22Rv1 (cell line): ENCODE results near the gene KRT75.

Source experiments
- H3K27ac ChIP-seq: fragments of 450-650 bp; 2 replicates; pipeline ENCODE4 v1.5.1; 2017
- ZFX ChIP-seq: fragments of 450-650 bp; IDR thresholded peaks from 2 replicates; pipeline ENCODE4 v1.6.1; 2017; ENCODE audit warnings: antibody characterized with exemption, borderline replicate concordance
- TF ChIP-seq, protein P1 (sequence below): fragments of 450-650 bp; IDR thresholded peaks from 2 replicates; pipeline ENCODE4 v1.5.1; 2017; ENCODE audit warnings: mild to moderate bottlenecking

KRT75 gene

DNA sequence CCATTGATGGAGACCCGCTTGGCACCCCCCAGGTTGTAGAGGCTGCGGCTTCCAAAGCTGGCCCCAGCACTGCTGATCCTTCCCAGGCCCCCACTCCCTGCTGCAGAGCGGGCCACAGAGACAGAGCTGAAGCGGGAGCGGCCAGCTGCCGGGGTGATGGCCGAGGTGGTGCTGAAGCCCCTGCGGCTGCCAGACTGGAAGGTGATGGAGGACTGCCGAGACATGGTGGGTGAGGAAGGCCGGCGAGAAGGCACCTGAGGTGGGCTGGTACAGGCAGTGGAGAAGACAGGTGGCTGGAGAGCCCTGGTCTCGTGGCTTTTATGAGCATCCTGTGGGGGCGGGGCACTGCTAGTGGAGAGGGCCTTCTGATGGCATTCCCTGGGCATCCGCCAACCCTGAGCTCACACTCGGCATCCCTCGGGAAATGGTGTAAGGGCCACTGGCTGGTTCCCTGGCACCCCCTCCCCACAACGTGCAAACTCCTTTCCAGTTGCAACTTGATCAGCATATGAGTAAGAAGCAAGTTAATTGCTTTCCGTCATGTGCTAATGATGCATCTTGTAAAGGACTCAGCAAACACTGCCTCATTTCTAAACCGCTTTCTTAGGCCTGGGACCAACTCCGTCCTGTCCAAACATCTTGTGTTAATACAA, at the start of gene KRT75:
Gene KRT75 (minus strand): TSS at position 291 of the 653 bp plus-strand sequence. CDS start 67 bp downstream, at position 224.
- TF ChIP-seq ZFX = no peak
- TF ChIP-seq, protein P1, sequence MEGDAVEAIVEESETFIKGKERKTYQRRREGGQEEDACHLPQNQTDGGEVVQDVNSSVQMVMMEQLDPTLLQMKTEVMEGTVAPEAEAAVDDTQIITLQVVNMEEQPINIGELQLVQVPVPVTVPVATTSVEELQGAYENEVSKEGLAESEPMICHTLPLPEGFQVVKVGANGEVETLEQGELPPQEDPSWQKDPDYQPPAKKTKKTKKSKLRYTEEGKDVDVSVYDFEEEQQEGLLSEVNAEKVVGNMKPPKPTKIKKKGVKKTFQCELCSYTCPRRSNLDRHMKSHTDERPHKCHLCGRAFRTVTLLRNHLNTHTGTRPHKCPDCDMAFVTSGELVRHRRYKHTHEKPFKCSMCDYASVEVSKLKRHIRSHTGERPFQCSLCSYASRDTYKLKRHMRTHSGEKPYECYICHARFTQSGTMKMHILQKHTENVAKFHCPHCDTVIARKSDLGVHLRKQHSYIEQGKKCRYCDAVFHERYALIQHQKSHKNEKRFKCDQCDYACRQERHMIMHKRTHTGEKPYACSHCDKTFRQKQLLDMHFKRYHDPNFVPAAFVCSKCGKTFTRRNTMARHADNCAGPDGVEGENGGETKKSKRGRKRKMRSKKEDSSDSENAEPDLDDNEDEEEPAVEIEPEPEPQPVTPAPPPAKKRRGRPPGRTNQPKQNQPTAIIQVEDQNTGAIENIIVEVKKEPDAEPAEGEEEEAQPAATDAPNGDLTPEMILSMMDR = no peak
- no peak within 1 kb of the TSS for H3K27ac ChIP-seq

DNA sequence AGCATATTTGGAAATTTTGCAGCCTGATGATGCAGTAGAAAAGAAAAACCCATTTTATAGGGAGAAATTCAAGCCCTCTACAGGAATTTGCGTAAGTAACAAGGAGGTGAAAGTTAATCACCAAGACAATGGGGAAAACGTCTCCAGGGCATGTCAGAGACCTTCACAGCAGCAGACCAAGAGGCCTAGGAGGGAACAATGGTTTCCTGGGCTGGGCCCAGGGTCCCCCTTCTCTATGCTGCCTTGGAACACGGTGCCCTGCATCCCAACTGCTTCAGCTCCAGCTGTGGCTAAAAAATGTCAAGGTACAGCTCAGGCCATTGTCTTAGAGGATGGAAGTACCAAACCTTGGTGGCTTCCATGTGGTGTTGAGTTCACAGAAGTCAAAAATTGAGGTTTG, 45.9 kb upstream of the KRT75 start:
- TF ChIP-seq ZFX = no peak
- TF ChIP-seq, protein P1 = no peak
- no peak overlapping the region for H3K27ac ChIP-seq

DNA sequence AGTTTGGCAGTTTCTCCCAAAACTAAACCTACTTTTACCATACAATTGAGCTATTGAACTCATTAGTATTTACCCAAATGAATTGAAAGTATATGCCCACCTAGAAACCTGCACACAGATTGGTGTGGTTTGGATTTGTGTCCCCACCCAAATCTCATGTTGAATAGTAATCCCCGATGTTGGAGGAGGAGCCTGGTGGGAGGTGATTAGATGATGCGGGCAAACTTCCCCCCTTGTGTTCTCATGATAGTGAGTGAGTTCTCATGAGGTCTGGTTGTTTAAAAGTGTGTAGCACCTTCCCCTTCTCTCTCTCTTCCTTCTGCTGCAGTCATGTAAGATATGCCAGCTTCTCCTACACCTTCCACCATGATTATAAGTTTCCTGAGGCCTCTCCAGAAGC, 43.5 kb upstream of the KRT75 start:
- H3K27ac ChIP-seq = no peak overlapping the region
- TF ChIP-seq, protein P1 = no peak
- no peak for TF ChIP-seq ZFX

DNA sequence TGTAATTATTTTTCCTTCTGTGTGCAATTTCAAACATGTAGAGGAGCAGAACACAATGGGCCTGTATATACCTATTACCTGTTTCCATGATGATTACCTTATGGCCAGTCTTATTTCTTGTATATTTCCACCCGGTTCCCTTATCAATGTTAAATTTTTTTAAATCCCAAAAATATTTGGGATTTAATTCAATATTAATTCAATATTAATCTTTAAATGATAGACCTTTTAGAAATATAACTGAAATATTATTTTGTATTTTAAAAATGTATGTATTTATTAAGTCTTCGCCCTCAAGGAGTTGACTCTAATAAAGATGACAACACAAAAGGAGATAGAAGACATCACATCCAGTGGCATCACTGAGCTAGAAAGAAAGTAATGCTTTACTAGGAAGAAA, 40.0 kb upstream of the KRT75 start:
- TF ChIP-seq, protein P1 = no peak
- no peak for TF ChIP-seq ZFX
- H3K27ac ChIP-seq = no peak overlapping the region

DNA sequence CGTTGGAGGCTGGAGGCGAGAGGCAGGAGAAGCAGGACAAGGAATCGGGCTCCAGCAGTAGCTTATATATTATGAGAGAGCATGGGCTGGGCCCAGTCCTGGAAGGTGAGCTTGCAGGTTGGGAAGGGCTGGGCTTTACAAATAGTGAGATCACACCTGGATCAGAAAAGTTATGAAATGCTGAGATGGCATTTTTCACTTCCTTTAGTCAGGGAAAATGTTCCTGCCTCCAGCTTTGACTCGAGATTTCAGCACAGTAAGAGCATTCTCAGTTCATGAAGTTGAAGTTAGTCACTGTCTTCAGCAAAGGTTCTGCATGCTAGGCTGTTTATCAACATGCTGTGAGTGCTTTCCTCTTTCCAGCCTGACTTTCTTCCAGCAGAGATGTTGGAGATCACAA, 39.6 kb upstream of the KRT75 start, which contains the start of gene KRT6C:
Gene KRT6C (minus strand): TSS at position 38 of the 400 bp plus-strand sequence. CDS start 68 bp downstream, outside the sequence.
- no peak within 1 kb of the TSS for H3K27ac ChIP-seq
- no peak for TF ChIP-seq ZFX
- TF ChIP-seq, protein P1 = no peak

DNA sequence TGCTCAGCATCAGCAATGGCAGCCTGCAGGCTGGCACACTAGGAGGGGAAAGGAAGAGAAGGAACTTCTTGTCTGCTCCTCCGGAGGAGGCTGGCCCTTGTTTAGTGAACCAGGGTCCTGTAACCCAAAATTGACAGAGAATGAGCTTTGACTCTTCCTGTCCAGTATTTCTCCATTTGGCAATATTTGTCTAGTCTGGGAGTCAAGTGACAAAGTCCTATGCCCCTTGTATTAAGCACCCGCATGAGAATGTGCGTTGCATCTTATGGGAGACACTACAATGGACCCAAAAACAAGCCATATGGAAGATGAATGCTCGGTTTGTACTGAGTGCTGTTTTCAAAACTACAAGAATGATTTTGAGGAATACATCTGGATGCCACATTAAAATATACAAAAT, 35.7 kb upstream of the KRT75 start:
- TF ChIP-seq, protein P1 = peak; percentile 5; the same call in 1 of the 2 replicates
- TF ChIP-seq ZFX = no peak
- no peak overlapping the region for H3K27ac ChIP-seq

DNA sequence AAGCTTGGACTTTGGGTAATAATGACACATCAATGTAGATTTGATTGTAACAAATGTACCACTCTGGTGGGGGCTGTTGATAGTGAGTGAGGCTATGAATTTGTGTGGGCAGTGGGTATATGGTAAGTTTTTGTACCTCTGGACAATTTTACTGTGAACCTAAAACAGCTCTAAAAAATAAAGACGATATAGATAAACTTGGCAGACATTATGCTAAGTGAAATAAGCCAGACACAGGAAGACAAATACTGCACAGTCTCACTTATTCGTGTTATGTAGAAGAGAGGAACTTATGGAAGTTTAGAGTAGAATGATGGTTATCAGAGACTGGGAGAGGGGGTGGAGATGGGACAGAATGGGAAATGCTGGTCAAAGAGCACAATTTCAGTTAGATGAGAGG, 30.7 kb upstream of the KRT75 start:
- H3K27ac ChIP-seq = no peak overlapping the region
- no peak for TF ChIP-seq ZFX
- TF ChIP-seq, protein P1 = no peak
